Bronchial epithelial cell (primary cell): Measurements from ENCODE around the gene GNAI3. TPM values are rescaled to one million over a fixed set of nuclear protein-coding genes. Genes with fewer than 3 reads are reported as not detected.

Source experiments
- DNase-seq: peaks from one replicate; pipeline ENCODE4 v3.0.0-alpha.2; 2010; ENCODE audit warnings: low read depth
- FAIRE-seq: peaks from 2 replicates; lab custom pipeline; 2011; peaks lifted over from hg19 to GRCh38; lab: Jason Lieb, UNC
- H3K27me3 ChIP-seq: 2 replicates; pipeline ENCODE4 v1.5.1; 2011; ENCODE audit warnings: low read length; ENCODE audit not compliant: control insufficient read depth, insufficient read depth
- H3K36me3 ChIP-seq: 2 replicates; pipeline ENCODE4 v1.5.1; 2011; ENCODE audit warnings: low read length; ENCODE audit not compliant: control insufficient read depth, insufficient read depth
- H3K4me3 ChIP-seq: 2 replicates; pipeline ENCODE4 v1.5.1; 2011; ENCODE audit warnings: mild to moderate bottlenecking, low read depth, low read length, control low read depth
- total RNA-seq: library from RNA; depleted of rRNA; stranded (reverse); fragments of >200 nt; gene quantifications from 2 replicates; pipeline ENCODE4 v1.2.1, GENCODE V29; 2014
- TF ChIP-seq, protein P1 (sequence below): IDR thresholded peaks from 2 replicates; pipeline ENCODE4 v1.5.1; 2011; ENCODE audit warnings: mild to moderate bottlenecking, moderate library complexity, low read length, control low read depth, inconsistent platforms; ENCODE audit not compliant: insufficient read depth, severe bottlenecking

Gene GNAI3
- total RNA-seq, 1 donor from 2014 or later, result 18.7 TPM

- H3K27me3 ChIP-seq, result no peaks in the 10 kb centered on the region
- FAIRE-seq, result no peak
- no peaks in the 10 kb centered on the region for H3K36me3 ChIP-seq
- no peak for DNase-seq
- TF ChIP-seq, protein P1, sequence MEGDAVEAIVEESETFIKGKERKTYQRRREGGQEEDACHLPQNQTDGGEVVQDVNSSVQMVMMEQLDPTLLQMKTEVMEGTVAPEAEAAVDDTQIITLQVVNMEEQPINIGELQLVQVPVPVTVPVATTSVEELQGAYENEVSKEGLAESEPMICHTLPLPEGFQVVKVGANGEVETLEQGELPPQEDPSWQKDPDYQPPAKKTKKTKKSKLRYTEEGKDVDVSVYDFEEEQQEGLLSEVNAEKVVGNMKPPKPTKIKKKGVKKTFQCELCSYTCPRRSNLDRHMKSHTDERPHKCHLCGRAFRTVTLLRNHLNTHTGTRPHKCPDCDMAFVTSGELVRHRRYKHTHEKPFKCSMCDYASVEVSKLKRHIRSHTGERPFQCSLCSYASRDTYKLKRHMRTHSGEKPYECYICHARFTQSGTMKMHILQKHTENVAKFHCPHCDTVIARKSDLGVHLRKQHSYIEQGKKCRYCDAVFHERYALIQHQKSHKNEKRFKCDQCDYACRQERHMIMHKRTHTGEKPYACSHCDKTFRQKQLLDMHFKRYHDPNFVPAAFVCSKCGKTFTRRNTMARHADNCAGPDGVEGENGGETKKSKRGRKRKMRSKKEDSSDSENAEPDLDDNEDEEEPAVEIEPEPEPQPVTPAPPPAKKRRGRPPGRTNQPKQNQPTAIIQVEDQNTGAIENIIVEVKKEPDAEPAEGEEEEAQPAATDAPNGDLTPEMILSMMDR, result no peak
- no peak overlapping the region for H3K4me3 ChIP-seq
Observed at GRCh38 chr1:109639063-109639840, 90.8 kb downstream of the GNAI3 start.

- no peak for FAIRE-seq
- Histone ChIP-seq H3K36me3 (no peaks in the 10 kb centered on the region), H3K4me3 (no peak overlapping the region), H3K27me3 (no peaks in the 10 kb centered on the region)
- DNase-seq, result no peak
- TF ChIP-seq, protein P1, result no peak
Observed at GRCh38 chr1:109639841-109640184, 91.4 kb downstream of the GNAI3 start.

GRCh38 chr1:109640285-109640865, 92.0 kb downstream of the GNAI3 start:
- TF ChIP-seq, protein P1, result peak; percentile 98
- no peak overlapping the region for H3K4me3 ChIP-seq
- no peaks in the 10 kb centered on the region for H3K36me3 ChIP-seq
- no peaks in the 10 kb centered on the region for H3K27me3 ChIP-seq
- DNase-seq (peak; percentile 57), FAIRE-seq (no peak)

DNA sequence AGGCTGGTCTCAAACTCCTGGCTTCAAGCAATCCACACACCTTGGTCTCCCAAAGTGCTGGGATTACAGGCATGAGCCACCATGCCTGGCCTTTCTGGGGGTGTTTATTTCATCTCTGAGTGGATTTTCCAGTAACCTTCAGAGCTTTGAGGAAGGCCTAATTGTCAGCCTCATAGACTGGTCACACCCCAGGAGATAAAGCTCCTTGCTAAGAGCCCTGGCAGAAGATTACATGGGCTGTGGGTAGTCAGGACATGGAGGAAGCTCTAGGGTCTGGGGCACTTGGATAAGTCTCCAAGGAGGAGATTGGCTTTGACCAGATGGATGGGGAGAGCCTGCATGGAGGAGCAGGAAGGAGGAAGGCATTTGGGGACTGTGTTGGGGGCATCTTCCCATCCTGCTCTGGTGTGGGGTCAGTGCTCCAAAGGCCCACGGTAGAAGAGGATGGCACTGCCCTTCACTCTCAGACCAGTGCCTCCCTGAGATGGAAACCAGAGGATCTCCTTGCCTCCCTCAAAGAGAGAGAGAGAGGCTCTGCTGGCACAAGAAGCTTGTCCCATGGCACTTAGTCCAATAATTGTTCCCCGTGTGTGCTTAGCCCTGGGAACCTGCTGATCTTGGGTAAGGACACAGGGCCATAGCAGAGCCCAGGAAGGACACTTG, 92.8 kb downstream of the GNAI3 start:
- TF ChIP-seq, protein P1, result no peak
- no peaks in the 10 kb centered on the region for H3K27me3 ChIP-seq

GRCh38 chr1:109641861-109642260, 93.4 kb downstream of the GNAI3 start:
- TF ChIP-seq, protein P1, result no peak
- DNase-seq, result no peak
- no peak for FAIRE-seq
- Histone ChIP-seq H3K4me3 (no peak overlapping the region), H3K27me3 (no peaks in the 10 kb centered on the region), H3K36me3 (no peaks in the 10 kb centered on the region)

More for the DNA sequence above, 92.8 kb downstream of the GNAI3 start:
- Histone ChIP-seq H3K36me3 (no peaks in the 10 kb centered on the region), H3K4me3 (no peak overlapping the region)
- DNase-seq (no peak), FAIRE-seq (no peak)
